ENCODE data around the gene TNN.

Gene TNN

DNA sequence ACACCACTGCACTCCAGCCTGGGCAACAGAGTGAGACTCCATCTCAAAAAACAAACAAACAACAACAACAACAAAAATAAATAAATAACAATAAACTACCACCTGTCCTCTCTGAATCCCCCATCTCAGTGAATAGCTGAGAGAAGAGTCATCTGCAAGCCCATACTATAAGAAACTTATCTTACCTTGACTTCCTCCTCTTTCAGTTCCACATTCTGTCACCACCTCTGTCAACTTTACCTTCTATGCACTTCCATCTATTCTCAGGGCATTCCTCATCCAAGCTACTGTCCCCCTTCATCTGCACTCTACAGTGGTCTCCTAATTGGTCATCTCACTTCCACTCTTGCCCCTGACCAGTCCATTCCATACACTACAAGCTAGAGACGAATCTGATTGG is 66.9 kb downstream of the TNN start:
- H3K9ac ChIP-seq, result no peak overlapping the region

DNA sequence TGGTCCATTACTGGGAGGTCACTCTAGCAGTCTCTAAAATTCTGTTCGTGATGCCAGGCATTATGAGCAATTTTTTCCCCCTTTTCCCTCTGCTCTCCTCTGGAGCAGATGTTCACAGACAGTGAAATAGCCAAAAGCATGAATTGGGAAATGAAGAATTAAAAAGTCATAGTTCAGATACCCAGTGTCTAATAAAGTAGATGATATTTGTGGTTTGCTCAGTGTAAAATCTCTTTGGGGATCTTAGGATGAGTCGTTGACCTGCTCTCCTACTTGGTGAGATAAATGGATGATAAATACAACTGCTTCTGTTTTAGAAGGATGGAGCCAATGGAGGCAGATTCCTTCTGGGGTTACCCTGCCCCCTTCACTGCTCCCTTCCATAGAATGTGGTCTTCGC is 68.6 kb downstream of the TNN start:
- Histone ChIP-seq H3K9me3 (no peaks in the 10 kb centered on the region), H3K27me3 (no peaks in the 10 kb centered on the region), H3K36me3 (no peaks in the 10 kb centered on the region), H4K20me1 (no peaks in the 10 kb centered on the region), H3K27ac (no peak overlapping the region), H3K9ac (no peak overlapping the region), H3K4me2 (no peak overlapping the region), H3K4me1 (peaks cover 6% of the 10 kb centered on the region), H3K4me3 (no peak overlapping the region)
- no peak for TF ChIP-seq Cebpa-rat (IDR thresholded peaks at IDR 0.05)

More for the DNA sequence above, 66.9 kb downstream of the TNN start:
- Histone ChIP-seq H3K27ac (no peak overlapping the region), H3K27me3 (no peaks in the 10 kb centered on the region), H3K4me1 (peaks cover 15% of the 10 kb centered on the region), H3K36me3 (no peaks in the 10 kb centered on the region), H3K4me2 (no peak overlapping the region), H4K20me1 (no peaks in the 10 kb centered on the region), H3K9me3 (no peaks in the 10 kb centered on the region), H3K4me3 (no peak overlapping the region)
- no peak for TF ChIP-seq Cebpa-rat (IDR thresholded peaks at IDR 0.05)

DNA sequence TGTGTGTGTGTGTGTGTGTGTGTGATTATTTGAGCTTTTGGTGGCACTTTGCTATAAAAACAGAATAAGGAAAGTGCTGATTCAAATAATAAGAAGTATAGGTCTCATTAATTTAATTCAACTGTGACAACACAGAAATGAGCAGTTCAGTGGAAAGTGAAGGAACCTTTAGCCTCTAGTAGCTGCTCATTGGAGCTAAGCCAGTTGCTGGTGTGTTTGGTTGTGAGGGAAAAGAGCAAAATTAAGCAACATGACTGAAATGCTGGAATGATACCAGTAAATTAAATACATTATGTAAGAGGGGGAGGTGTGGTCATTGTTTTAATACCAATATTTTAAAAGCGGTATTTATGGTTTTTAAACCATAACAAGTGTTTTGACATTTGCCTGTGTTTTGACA is 69.7 kb downstream of the TNN start:
- no peak overlapping the region for H3K9ac ChIP-seq
- no peak for TF ChIP-seq Cebpa-rat (IDR thresholded peaks at IDR 0.05)
- no peaks in the 10 kb centered on the region for H3K9me3 ChIP-seq
- no peaks in the 10 kb centered on the region for H4K20me1 ChIP-seq
- no peaks in the 10 kb centered on the region for H3K27me3 ChIP-seq
- H3K4me3 ChIP-seq, result no peak overlapping the region
- peaks cover 11% of the 10 kb centered on the region for H3K4me1 ChIP-seq
- H3K36me3 ChIP-seq, result no peaks in the 10 kb centered on the region
- no peak overlapping the region for H3K27ac ChIP-seq
- no peak overlapping the region for H3K4me2 ChIP-seq

DNA sequence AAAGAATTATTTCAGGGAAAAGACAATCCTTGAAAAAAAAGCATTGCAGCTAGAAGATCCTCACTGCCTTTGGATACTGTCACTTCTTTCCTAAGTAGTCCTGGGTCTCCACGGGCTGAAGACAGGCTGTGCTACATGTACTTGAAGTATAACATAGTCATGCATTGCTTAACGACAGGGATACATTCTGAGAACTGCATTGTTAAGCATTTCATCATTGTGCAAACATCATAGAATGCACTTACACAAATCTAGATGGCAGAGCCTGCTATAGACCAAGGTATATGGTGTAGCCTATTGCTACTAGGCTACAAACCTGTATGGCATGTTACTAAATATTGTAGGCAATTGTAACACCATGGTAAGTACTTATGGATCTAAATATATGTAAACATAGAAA is 70.9 kb downstream of the TNN start:
- Histone ChIP-seq H3K36me3 (no peaks in the 10 kb centered on the region), H3K27me3 (no peaks in the 10 kb centered on the region)

DNA sequence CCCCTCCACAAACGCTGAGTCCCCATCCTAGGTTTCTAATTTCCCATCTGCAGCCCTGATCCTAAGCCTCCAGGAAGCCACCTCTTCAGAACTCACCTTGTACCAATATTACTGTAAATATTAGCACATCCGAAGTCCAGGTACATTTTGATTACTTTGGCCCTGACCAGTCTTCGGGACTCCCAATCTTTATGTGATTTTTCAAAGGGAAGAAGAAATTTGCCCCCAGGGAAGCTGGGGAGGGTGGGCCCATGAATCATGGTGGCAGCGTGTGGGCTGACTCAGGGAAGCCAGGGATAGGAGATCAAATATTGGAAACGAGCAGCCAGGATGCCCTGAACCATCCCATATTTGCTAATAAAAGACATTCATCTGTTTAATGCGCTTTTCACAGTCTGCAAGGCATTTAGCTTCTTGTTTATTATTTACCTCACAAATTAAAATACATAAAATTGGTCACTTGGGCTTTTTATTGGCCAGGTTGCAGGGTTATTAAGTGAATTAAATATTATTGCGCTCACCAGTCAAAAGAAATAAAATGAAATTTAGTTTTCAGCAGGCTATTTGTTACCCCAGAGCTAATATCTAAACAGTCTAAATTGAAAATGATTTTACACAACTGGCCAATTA is 78.4 kb downstream of the TNN start:
- no peak overlapping the region for H3K27ac ChIP-seq
- no peak overlapping the region for H3K4me3 ChIP-seq
- peaks cover 7% of the 10 kb centered on the region; the same call in 1 of the 2 replicates for H3K4me1 ChIP-seq
- H3K27me3 ChIP-seq, result no peaks in the 10 kb centered on the region
- H3K9ac ChIP-seq, result no peak overlapping the region
- TF ChIP-seq Cebpa-rat (IDR thresholded peaks at IDR 0.05), result no peak
- H4K20me1 ChIP-seq, result no peaks in the 10 kb centered on the region
- H3K9me3 ChIP-seq, result no peaks in the 10 kb centered on the region
- H3K36me3 ChIP-seq, result no peaks in the 10 kb centered on the region
- no peak overlapping the region for H3K4me2 ChIP-seq

More for the DNA sequence above, 70.9 kb downstream of the TNN start:
- no peak overlapping the region for H3K9ac ChIP-seq
- H3K4me3 ChIP-seq, result no peak overlapping the region
- H3K4me1 ChIP-seq, result peaks cover 7% of the 10 kb centered on the region; the same call in 1 of the 2 replicates
- H3K9me3 ChIP-seq, result no peaks in the 10 kb centered on the region
- H4K20me1 ChIP-seq, result no peaks in the 10 kb centered on the region
- TF ChIP-seq Cebpa-rat (IDR thresholded peaks at IDR 0.05), result no peak
- H3K4me2 ChIP-seq, result no peak overlapping the region
- H3K27ac ChIP-seq, result no peak overlapping the region

DNA sequence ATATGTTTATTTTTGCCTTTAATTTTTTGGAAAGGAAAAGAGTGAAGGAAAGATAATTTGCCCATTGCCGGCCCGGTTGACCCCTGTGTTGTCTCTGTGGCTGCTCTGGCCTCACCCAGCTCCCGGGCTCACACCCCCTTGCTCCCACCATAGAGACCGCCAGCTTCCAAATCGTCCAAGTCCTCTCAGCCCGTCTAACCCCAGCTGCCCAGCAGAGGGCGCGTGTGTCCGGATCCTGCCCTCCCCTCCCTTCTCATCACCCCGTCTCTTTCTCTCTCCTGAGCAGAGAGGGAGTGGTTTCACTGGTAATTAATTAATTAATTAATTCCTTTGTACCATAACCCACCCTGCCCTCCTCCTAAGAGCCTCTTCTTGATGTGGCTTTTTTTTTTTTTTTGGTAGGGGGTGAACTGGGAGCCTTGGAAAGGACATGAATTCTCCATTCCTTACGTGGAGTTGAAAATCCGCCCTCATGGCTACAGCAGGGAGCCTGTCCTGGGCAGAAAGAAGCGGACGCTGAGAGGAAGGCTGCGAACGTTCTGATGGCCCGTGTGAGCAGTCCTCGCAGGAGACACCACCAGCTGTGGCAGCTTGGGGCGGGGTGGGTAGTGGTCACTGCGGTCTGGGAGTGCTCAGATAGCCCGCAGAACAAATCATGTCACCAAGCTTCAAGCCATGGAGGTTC is 79.0 kb downstream of the TNN start:
- no peaks in the 10 kb centered on the region for H3K27me3 ChIP-seq
- no peaks in the 10 kb centered on the region for H4K20me1 ChIP-seq
- no peaks in the 10 kb centered on the region for H3K9me3 ChIP-seq
- H3K4me2 ChIP-seq, result no peak overlapping the region
- no peak overlapping the region for H3K27ac ChIP-seq
- no peak for TF ChIP-seq Cebpa-rat (IDR thresholded peaks at IDR 0.05)
- H3K4me3 ChIP-seq, result no peak overlapping the region
- no peaks in the 10 kb centered on the region for H3K36me3 ChIP-seq
- peaks cover 6% of the 10 kb centered on the region; the same call in 1 of the 2 replicates for H3K4me1 ChIP-seq
- no peak overlapping the region for H3K9ac ChIP-seq

DNA sequence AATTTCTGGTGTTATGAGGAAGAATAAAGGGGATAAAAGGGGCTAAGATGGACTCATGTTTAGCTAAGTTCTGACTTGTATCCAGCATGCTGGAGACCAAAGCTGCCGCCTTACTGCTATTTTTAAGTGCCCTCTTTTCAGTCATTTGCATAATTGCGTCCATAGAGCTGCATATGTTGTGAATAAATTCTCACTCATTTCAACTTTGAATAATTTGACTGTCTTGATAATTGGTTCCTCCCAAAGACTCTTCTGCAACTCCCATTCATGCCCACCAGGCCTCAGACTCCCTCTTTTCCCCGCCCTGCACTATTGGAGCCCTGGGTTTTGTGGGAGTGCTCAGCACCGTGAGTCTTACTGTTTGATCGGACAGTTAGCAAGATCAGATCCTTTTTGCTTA is 79.9 kb downstream of the TNN start:
- Histone ChIP-seq H3K36me3 (no peaks in the 10 kb centered on the region), H3K9me3 (no peaks in the 10 kb centered on the region), H3K4me2 (no peak overlapping the region), H3K27ac (no peak overlapping the region), H3K27me3 (no peaks in the 10 kb centered on the region), H3K4me3 (no peak overlapping the region), H3K9ac (no peak overlapping the region), H4K20me1 (no peaks in the 10 kb centered on the region), H3K4me1 (no peaks in the 10 kb centered on the region)
- no peak for TF ChIP-seq Cebpa-rat (IDR thresholded peaks at IDR 0.05)

DNA sequence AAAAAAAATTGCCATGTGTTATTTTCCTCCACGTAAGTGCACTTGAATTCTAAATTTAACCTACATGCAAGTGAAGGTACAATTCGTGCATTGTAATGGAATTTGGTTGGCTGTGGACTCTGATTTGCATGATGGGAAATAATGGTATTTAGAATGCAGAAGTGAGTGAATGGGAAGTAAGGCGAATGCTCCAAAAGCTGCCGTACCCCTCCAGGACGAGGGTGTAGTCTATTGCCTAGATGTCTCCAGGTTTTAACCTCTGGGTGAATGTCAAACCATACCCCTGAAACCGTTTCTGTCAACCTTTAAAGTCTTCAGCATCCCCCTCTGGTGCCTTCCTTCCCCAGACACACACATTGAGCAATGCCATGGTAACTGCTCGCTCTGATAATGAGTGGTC is 80.4 kb downstream of the TNN start:
- no peaks in the 10 kb centered on the region for H3K36me3 ChIP-seq
- no peak overlapping the region for H3K9ac ChIP-seq
- TF ChIP-seq Cebpa-rat (IDR thresholded peaks at IDR 0.05), result no peak
- no peak overlapping the region for H3K4me2 ChIP-seq
- H4K20me1 ChIP-seq, result no peaks in the 10 kb centered on the region
- no peaks in the 10 kb centered on the region for H3K9me3 ChIP-seq
- H3K4me3 ChIP-seq, result no peak overlapping the region
- H3K27ac ChIP-seq, result no peak overlapping the region
- no peaks in the 10 kb centered on the region for H3K27me3 ChIP-seq
- no peaks in the 10 kb centered on the region for H3K4me1 ChIP-seq

DNA sequence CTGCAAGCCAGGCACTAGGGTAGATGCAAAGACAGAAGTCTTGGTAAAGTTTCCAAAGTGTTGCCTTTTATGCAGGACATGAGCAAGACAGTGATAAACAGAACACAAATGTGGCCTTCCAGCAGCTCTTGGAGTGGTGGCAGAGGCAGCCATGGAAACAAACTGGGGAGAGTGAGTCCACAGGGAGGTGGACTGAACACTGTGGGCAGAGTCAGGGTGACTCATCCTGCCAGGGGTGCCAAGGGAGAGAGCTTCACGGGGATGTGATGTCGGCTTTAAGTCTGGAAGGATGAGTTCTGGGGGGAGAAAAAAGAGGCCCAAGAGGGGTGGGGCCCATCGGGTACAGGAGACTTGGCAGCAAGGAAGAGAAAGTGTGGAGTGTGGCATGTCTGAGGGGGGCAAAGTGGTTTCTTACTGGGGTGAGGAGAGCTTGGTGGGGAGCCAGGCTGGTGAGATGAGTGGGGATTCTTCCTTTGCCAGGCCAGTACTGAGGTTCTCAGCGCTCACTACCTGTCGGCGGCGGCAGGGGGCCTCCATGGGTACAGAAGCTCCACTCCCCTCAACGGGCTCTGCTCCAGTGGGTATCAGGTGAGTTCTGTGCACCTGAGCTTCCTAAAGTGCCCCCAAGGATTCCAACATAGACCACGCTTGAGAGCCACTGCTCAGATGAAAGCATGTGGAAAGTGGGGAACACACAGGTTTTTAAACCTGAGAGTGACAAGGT is 83.1 kb downstream of the TNN start:
- Histone ChIP-seq H4K20me1 (no peaks in the 10 kb centered on the region), H3K27me3 (no peaks in the 10 kb centered on the region), H3K27ac (no peak overlapping the region), H3K4me1 (peaks cover 8% of the 10 kb centered on the region), H3K4me3 (no peak overlapping the region), H3K9ac (no peak overlapping the region), H3K36me3 (no peaks in the 10 kb centered on the region), H3K4me2 (no peak overlapping the region), H3K9me3 (no peaks in the 10 kb centered on the region)
- TF ChIP-seq Cebpa-rat (IDR thresholded peaks at IDR 0.05), result no peak

DNA sequence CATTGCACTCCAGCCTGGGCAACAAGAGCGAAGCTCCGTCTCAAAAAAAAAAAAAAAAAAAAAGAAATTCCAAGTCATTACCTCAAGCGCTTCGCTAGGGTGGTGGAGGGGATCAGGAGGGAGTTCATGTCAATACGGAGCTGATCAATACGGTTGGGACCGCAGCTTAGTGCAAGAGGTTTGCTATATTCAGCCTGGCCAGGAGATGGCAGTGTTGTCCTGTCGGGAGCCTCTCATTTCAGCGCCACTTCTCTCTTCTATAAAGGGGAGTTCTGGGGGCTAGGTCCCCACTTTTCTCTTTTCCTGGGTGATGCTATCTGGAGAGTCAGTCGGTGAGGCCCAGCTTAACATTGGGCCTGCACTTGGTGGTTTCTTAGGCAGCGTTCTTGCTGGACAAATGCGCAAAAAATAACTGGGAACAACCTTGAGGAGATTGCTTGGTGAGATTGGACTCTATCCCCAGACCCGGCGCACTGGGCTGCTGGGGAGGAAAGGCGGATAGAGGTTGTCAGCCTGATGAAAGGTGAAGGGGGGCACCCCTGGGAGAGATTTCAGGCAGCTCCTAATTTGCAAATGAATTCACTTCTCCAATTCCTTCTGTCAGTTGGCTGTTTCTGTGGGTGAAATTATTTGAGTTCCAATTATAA is 84.5 kb downstream of the TNN start:
- no peak overlapping the region for H3K4me2 ChIP-seq
- no peak for TF ChIP-seq Cebpa-rat (IDR thresholded peaks at IDR 0.05)

More for the DNA sequence above, 84.5 kb downstream of the TNN start:
- peaks cover 10% of the 10 kb centered on the region for H3K4me1 ChIP-seq
- no peak overlapping the region for H3K9ac ChIP-seq
- H3K36me3 ChIP-seq, result no peaks in the 10 kb centered on the region
- no peaks in the 10 kb centered on the region for H3K27me3 ChIP-seq
- H3K4me3 ChIP-seq, result no peak overlapping the region
- H4K20me1 ChIP-seq, result no peaks in the 10 kb centered on the region
- H3K9me3 ChIP-seq, result no peaks in the 10 kb centered on the region
- H3K27ac ChIP-seq, result no peak overlapping the region

All from BLaER1 (cell line).